Right cardiac atrium (tissue), 5 donors: Measurements from ENCODE around the gene SGCD. TPM values are rescaled to one million over a fixed set of nuclear protein-coding genes. Genes with fewer than 3 reads are reported as not detected.

Source experiments
- ATAC-seq, 2 donors: fragments of 200-7000 bp; cut with Tn5 transposase; one replicate each; pipeline versions ENCODE4 v1.8.0 to v1.9.1; 2020; ENCODE audit warnings: moderate library complexity in 2 of 2, mild to moderate bottlenecking in 1 of 2
- DNase-seq, 3 donors: peaks; one replicate each; pipeline ENCODE4 v3.0.0-alpha.2; 2020
- H3K27ac ChIP-seq: one replicate; pipeline ENCODE4 v1.5.1; 2013; ENCODE audit warnings: mild to moderate bottlenecking, low read length, control low read depth, moderate library complexity
- H3K27me3 ChIP-seq: one replicate; pipeline ENCODE4 v1.6.1; 2013; ENCODE audit not compliant: control insufficient read depth, insufficient read depth
- H3K4me1 ChIP-seq: one replicate; pipeline ENCODE4 v1.6.1; 2013; ENCODE audit warnings: low read length; ENCODE audit not compliant: control insufficient read depth, insufficient read depth
- H3K4me3 ChIP-seq: one replicate; pipeline ENCODE4 v1.5.1; 2013; ENCODE audit warnings: low read length, control low read depth
- H3K9me3 ChIP-seq: one replicate; pipeline ENCODE4 v1.6.1; 2013; ENCODE audit warnings: low read length; ENCODE audit not compliant: control insufficient read depth
- WGBS: extraction: QIAGEN DNeasy Blood & Tissue Kit; methylation state at CpG from one replicate; pipeline ENCODE4 v1.1.7; 2013; 5-methylcytosine and 5-hydroxymethylcytosine counted together
- intact Hi-C, 4 donors: fragments of 100-400 bp; cut with DNase I; formaldehyde crosslinking; loops; one replicate each; pipeline versions ENCODE4 v1.11.0 to v1.14.0; 2022 to 2023
- long read RNA-seq, 4 donors: library from polyadenylated mRNA; unstranded; transcript quantifications; one replicate each; pipeline ENCODE4 v2.0.0, GENCODE V29; 2020 to 2021
- polyA plus RNA-seq: library from polyadenylated mRNA; stranded (reverse); fragments of 200-250 nt; gene quantifications from one replicate; pipeline ENCODE4 v1.2.3, GENCODE V29; 2013
- total RNA-seq, 4 donors: library from RNA; stranded (reverse); fragmentation: NEBNext Ultra II Directional; extraction: Animal tissue kit (Norgen Biotek cat#: 25700); gene quantifications; one replicate each; pipeline ENCODE4 v1.2.1, GENCODE V29; 2021
- donor health status: healthy with polysubstance abuse.
- donor health status: DM: no; HTN: yes; CAD: no.
- donor health status: DM: no; HTN: no; CAD: no.
- donor health status: DM: no; HTN: yes; CAD: no; lungs with severe emphysema.
- donor health status: DM: yes; HTN: yes; CAD: no.

Gene SGCD
- 100 to 1,000 TPM in 1 of 4 donors, 10 to 100 TPM in 3; 73.1 to 151 (median 84.1) TPM for total RNA-seq
- polyA plus RNA-seq = 23.2 TPM
- long read RNA-seq, donor 1, full-length matches to known transcripts = 23 of 69 reads
- long read RNA-seq, donor 1, partial matches to known transcripts = 16 of 69 reads
- long read RNA-seq, donor 1, other reads (novel, unspliced or antisense) = 30 of 69 reads
- long read RNA-seq, donor 2, full-length matches to known transcripts = 5 of 17 reads
- long read RNA-seq, donor 2, partial matches to known transcripts = 3 of 17 reads
- long read RNA-seq, donor 2, other reads (novel, unspliced or antisense) = 9 of 17 reads
- long read RNA-seq, donor 3, full-length matches to known transcripts = 80 of 194 reads
- long read RNA-seq, donor 3, partial matches to known transcripts = 79 of 194 reads
- long read RNA-seq, donor 3, other reads (novel, unspliced or antisense) = 35 of 194 reads
- long read RNA-seq, donor 4, full-length matches to known transcripts = 10 of 35 reads
- long read RNA-seq, donor 4, partial matches to known transcripts = 6 of 35 reads
- long read RNA-seq, donor 4, other reads (novel, unspliced or antisense) = 19 of 35 reads

GRCh38 chr5:156326718-156327259 is at the start of gene SGCD:
TSS of gene SGCD (plus strand) at chr5:156327164.
- intact Hi-C loops = loop anchor here in 1 of 4 donors (10.0 kb wide), 1 partner anchor 382 kb away; no protein-coding TSS in a partner anchor
- peak within 1 kb of the TSS; percentile 85 for H3K27ac ChIP-seq
- no peaks in the 10 kb centered on the region for H3K27me3 ChIP-seq
- H3K9me3 ChIP-seq = no peaks in the 10 kb centered on the region
- DNase-seq (peak; percentile 86 to 89 (median 88)), ATAC-seq (peak; percentile 94 to 98)
- H3K4me3 ChIP-seq = peak within 1 kb of the TSS; percentile 59
- WGBS = 9% methylated on average over 18 of the region's 18 CpGs
- peaks cover 3% of the 10 kb centered on the region for H3K4me1 ChIP-seq

DNA sequence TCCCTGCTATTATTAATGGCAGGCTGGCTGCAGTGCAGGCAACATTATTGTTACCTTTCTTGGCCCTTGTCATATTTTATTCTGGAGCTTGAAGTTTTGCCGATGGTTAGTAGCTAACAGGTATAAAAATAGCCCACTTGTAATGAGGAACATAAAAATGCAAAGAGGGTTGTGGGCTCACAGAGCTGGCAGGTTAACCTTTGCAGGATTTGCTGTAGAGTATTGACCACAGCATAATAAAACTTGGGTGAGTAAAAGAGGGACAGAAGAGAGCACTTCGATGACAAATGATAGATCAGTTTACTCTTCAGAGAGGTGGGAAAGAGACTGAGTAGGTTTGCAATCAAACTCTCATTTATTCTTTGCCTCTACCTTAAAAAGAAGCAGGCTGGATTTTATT is 49.7 kb upstream of the SGCD start:
- no peak for DNase-seq
- Histone ChIP-seq H3K9me3 (no peaks in the 10 kb centered on the region), H3K27ac (no peak overlapping the region), H3K27me3 (no peaks in the 10 kb centered on the region), H3K4me3 (no peak overlapping the region), H3K4me1 (peaks cover 3% of the 10 kb centered on the region)
- 71% methylated on average over 2 of the region's 2 CpGs for WGBS
- ATAC-seq = no peak
- intact Hi-C loops = no loop called here

DNA sequence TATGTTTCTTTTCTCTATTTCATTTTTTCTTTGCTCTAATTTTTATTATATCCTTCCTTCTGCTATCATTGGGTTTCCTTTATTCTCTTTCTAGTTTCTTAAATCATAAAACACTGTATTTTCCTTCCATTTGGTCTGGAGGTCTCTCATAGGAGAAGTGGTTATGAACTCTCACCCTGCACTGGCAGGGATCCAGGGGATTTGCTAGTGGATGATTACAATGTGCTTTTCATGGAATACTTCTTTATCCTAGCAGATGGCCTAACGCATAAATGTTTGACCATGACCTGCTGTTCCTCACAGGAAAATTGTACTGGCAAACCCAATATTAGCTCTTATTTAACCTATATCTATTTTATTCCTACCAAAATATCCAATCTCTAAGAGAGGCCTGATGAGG is 31.5 kb upstream of the SGCD start:
- WGBS = 63% methylated on average over 1 of the region's 1 CpG
- DNase-seq = no peak
- intact Hi-C loops = no loop called here
- Histone ChIP-seq H3K27me3 (no peaks in the 10 kb centered on the region), H3K4me3 (no peak overlapping the region), H3K27ac (no peak overlapping the region), H3K4me1 (no peaks in the 10 kb centered on the region), H3K9me3 (no peaks in the 10 kb centered on the region)
- ATAC-seq = no peak

- Histone ChIP-seq H3K27ac (no peak overlapping the region), H3K4me3 (no peak overlapping the region), H3K9me3 (no peaks in the 10 kb centered on the region), H3K27me3 (no peaks in the 10 kb centered on the region), H3K4me1 (no peaks in the 10 kb centered on the region)
- ATAC-seq = no peak
- no peak for DNase-seq
- 84% methylated on average over 4 of the region's 4 CpGs for WGBS
- intact Hi-C loops = no loop called here
Observed at GRCh38 chr5:156310115-156310514, 16.8 kb upstream of the SGCD start.

DNA sequence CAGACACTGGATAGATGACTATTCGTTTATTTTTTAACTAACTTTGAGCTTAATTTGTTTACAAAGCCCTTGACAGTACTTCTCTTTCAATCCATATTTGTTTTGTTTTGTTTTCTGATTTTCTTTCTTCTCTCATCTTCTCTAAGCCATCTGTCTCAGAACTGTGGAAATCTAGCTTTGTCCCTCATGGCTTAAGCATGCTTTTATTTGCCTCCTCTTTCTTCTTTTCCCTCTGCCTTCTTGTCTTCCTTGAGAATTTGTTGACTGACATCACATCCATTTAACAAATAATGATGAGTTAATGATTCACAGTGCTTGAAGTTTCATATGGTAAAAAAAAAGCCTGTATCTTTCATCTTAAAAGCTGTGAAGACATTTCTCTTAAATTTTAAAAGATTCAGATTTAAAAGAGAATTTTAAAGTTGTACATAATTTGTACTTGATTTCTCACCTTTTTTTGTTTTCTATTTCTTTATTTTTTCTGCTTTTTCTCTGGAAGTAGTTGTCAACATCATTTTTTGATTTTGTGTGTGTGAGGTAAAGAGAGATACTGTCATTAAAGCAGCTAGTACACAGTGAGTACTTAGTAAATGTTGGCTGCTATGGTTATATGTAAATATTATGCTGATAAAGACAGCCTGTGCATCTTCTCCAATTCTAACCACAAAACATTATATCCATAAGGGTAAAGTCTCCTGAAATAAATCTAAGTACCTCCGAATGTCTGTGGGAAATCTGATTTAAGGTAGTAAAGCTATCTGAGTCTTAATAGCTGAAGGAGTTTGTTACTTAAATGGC is 13.9 kb upstream of the SGCD start:
- intact Hi-C loops = no loop called here
- WGBS = 60% methylated on average over 2 of the region's 2 CpGs
- no peak for ATAC-seq
- Histone ChIP-seq H3K27me3 (no peaks in the 10 kb centered on the region), H3K9me3 (no peaks in the 10 kb centered on the region), H3K27ac (no peak overlapping the region), H3K4me3 (no peak overlapping the region), H3K4me1 (no peaks in the 10 kb centered on the region)
- DNase-seq = no peak

- Histone ChIP-seq H3K9me3 (no peaks in the 10 kb centered on the region), H3K4me3 (no peak overlapping the region), H3K4me1 (no peaks in the 10 kb centered on the region), H3K27ac (no peak overlapping the region), H3K27me3 (no peaks in the 10 kb centered on the region)
- ATAC-seq (no peak), DNase-seq (no peak)
- intact Hi-C loops = no loop called here
- 70% methylated on average over 1 of the region's 1 CpG for WGBS
Observed at GRCh38 chr5:156314416-156314815, 12.5 kb upstream of the SGCD start.

DNA sequence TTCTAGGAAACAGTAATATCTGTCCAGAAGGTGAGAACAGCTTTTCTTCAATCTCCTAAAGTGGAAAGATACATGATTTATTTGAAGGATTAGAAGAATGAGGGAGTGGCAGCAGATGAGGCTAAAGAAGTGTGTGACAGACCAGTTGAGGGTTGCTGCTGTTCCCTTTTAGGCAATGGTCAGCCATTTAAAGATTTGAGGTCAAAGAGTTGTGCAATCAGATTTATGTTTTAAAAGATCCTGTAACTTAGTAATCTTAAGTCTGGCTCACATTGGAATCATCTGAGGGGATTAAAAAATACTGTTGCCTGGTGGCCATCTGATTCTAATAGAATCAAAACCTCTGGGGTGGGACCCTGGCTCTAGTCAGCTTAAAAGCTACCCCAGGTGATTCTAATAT is 4.3 kb upstream of the SGCD start:
- no peak overlapping the region for H3K4me3 ChIP-seq
- ATAC-seq (no peak), DNase-seq (no peak)
- intact Hi-C loops = loop anchor here in 1 of 4 donors (10.0 kb wide), 1 partner anchor 378 kb away; no protein-coding TSS in a partner anchor
- no peaks in the 10 kb centered on the region for H3K9me3 ChIP-seq
- H3K27me3 ChIP-seq = no peaks in the 10 kb centered on the region
- no peaks in the 10 kb centered on the region for H3K4me1 ChIP-seq
- no peak overlapping the region for H3K27ac ChIP-seq

GRCh38 chr5:156327296-156327695 is 332 bp downstream of the SGCD start:
- DNase-seq (no peak), ATAC-seq (peak in 1 of 2 donors; percentile 9)
- WGBS = 13% methylated on average over 6 of the region's 6 CpGs
- Histone ChIP-seq H3K27ac (peak overlapping the region; percentile 85), H3K27me3 (no peaks in the 10 kb centered on the region), H3K9me3 (no peaks in the 10 kb centered on the region), H3K4me3 (peak overlapping the region; percentile 58), H3K4me1 (peaks cover 3% of the 10 kb centered on the region)
- intact Hi-C loops = loop anchor here in 1 of 4 donors (10.0 kb wide), 1 partner anchor 382 kb away; no protein-coding TSS in a partner anchor

DNA sequence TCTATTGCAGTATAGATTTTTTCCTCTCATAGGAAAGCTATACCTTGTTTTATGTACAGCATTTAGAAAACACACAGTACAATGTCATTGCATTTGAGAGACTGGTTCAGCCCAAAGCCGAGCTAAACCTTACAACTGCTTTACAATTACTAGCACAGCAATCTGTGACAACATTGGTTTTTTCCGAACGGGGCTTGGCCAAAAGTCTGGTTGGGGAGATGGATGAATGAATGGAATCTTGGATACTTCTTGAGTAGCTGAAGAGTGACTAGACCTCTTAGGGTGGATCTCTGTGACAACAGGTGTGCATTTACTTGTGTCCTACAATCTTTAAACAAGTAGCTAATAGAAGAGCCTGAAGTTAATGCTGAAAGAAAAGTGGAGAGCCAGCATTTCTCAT is 1.2 kb downstream of the SGCD start:
- no peak for ATAC-seq
- Histone ChIP-seq H3K9me3 (no peaks in the 10 kb centered on the region), H3K4me1 (peaks cover 3% of the 10 kb centered on the region), H3K4me3 (peak overlapping the region; percentile 59), H3K27me3 (no peaks in the 10 kb centered on the region), H3K27ac (peak overlapping the region; percentile 72)
- intact Hi-C loops = loop anchor here in 1 of 4 donors (10.0 kb wide), 1 partner anchor 383 kb away; no protein-coding TSS in a partner anchor
- DNase-seq = no peak
- 28% methylated on average over 3 of the region's 3 CpGs for WGBS

DNA sequence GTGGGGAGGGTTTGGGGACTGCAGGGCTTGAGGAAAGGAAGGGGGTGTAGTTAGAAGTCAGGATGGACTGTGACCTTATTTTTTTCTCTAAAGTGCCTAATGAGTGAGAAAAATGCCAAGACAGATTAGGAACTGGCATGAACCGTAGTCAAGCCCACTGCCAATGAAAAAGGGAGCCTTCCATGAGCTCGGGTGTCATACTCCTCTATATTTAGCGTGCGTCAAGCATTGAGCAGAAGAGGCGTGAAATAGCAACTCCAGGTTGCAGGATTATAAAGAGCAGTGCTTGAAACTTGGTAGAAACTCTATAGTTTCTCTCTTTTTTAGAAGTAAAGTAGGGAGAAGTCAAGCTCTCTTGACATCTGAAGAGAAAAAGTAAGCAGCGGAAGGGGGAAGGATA is 1.8 kb downstream of the SGCD start:
- intact Hi-C loops = loop anchor here in 1 of 4 donors (10.0 kb wide), 1 partner anchor 384 kb away; no protein-coding TSS in a partner anchor
- Histone ChIP-seq H3K27ac (peak overlapping the region; percentile 72), H3K27me3 (no peaks in the 10 kb centered on the region), H3K4me1 (peaks cover 3% of the 10 kb centered on the region), H3K9me3 (no peaks in the 10 kb centered on the region), H3K4me3 (peak overlapping the region; percentile 59)
- 45% methylated on average over 6 of the region's 6 CpGs for WGBS
- ATAC-seq (peak; percentile 59 to 65), DNase-seq (no peak)
